Natural killer cell (primary cell): Measurements from ENCODE around the gene TRAF3IP1. TPM values are rescaled to one million over a fixed set of nuclear protein-coding genes. Genes with fewer than 3 reads are reported as not detected.
A peak's percentile ranks its signal among the peaks of the same experiment; 100 is the strongest.

Source experiments
- ATAC-seq, 3 donors: fragments of 150-1000 bp in 2 of 3; fragments of 200-7000 bp in 1 of 3; cut with Tn5 transposase; 1 replicate in 1 of 3; 2 replicates in 2 of 3; pipeline ENCODE4 v1.10.0; 2021; ENCODE audit warnings: mild to moderate bottlenecking in 2 of 3, moderate library complexity in 2 of 3
- DNase-seq, 2 donors: peaks; one replicate each; pipeline versions ENCODE4 v3.0.0 to v3.0.0-alpha.2; 2013 to 2021; ENCODE audit warnings: mixed read lengths in 1 of 2
- H3K27ac ChIP-seq: one replicate; pipeline ENCODE4 v1.5.1; 2013; ENCODE audit warnings: mild to moderate bottlenecking, low read length
- H3K27me3 ChIP-seq: one replicate; pipeline ENCODE4 v1.6.1; 2013; ENCODE audit warnings: low read length; ENCODE audit not compliant: control insufficient read depth, insufficient read depth
- H3K36me3 ChIP-seq: one replicate; pipeline ENCODE4 v1.6.1; 2013; ENCODE audit warnings: low read length; ENCODE audit not compliant: control insufficient read depth, insufficient read depth
- H3K4me1 ChIP-seq: one replicate; pipeline ENCODE4 v1.6.1; 2013; ENCODE audit warnings: low read length; ENCODE audit not compliant: control insufficient read depth, insufficient read depth
- H3K4me3 ChIP-seq: one replicate; pipeline ENCODE4 v1.5.1; 2013; ENCODE audit warnings: low read length
- H3K9me3 ChIP-seq: one replicate; pipeline ENCODE4 v1.6.1; 2013; ENCODE audit warnings: low read length; ENCODE audit not compliant: control insufficient read depth, insufficient read depth
- H3K27ac Mint-ChIP-seq, 2 donors: one replicate each; pipeline ENCODE4 v1.8.0; 2022; ENCODE audit warnings: mild to moderate bottlenecking in 2 of 2, mixed read lengths in 2 of 2, moderate library complexity in 1 of 2
- H3K27me3 Mint-ChIP-seq, 2 donors: one replicate each; pipeline ENCODE4 v1.8.0; 2022; ENCODE audit warnings: low read depth in 2 of 2, mixed read lengths in 2 of 2
- H3K36me3 Mint-ChIP-seq: one replicate; pipeline ENCODE4 v1.8.0; 2022; ENCODE audit warnings: mixed read lengths
- H3K4me1 Mint-ChIP-seq, 2 donors: one replicate each; pipeline ENCODE4 v1.8.0; 2022; ENCODE audit warnings: mixed read lengths in 2 of 2
- H3K4me3 Mint-ChIP-seq: one replicate; pipeline ENCODE4 v1.8.0; 2022; ENCODE audit warnings: mild to moderate bottlenecking, moderate library complexity, mixed read lengths
- H3K9me3 Mint-ChIP-seq, 2 donors: one replicate each; pipeline ENCODE4 v1.8.0; 2022; ENCODE audit warnings: mixed read lengths in 2 of 2
- WGBS: methylation state at CpG from one replicate; pipeline ENCODE4 v1.1.7; 2013; ENCODE audit warnings: missing lambda C conversion rate; ENCODE audit not compliant: insufficient coverage; 5-methylcytosine and 5-hydroxymethylcytosine counted together
- intact Hi-C: fragments of 100-400 bp; cut with micrococcal nuclease; formaldehyde crosslinking; loops from one replicate; pipeline ENCODE4 v1.14.2; 2022
- total RNA-seq, 4 donors: library from RNA; stranded (reverse); fragments of 120-200 nt in 1 of 4; gene quantifications; one replicate each; pipeline versions ENCODE4 v1.2.3 to v1.2.4, GENCODE V29; 2013 to 2022
- TF ChIP-seq, protein P1 (sequence below): fragments of 200-600 bp; IDR thresholded peaks from one replicate; pipeline ENCODE4 v1.8.0; 2022; ENCODE audit warnings: antibody characterized with exemption

Gene TRAF3IP1
- total RNA-seq, 3 donors from 2014 or later (not counting 1 experiment from before 2014, with no cell fraction given): 9.7 to 11.9 (median 11.3) TPM

DNA sequence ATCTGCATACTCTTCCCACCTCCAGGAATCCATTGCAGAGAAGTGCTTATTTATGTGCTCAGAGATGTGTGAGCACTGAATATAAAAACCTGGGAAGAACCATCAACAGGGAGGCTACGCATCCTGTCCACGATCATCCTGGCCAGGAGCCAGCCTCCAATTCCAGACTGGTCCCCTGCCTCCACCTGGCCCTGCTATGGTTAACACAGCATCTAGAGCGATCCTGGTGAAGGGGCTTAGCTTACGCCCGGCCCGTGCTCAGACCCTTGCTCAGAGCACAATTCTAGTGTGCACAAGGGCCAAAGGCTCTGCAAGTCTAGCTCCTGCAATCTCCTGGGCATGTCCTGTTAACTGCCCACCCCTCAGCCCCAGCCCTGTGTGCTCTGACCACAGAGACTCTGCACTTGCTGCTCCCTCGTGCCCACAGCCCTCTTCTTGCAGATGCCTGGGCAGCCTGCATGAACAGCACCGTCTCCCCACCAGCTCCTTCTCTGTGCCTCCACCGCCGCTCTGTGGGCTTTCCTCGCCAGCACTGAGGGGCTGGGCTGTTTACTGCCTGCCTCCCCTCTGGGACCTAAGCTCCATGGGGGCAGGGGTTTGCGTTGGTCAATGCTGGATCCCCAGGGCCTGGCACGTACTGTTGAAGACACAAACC lies 38.4 kb upstream of the TRAF3IP1 start:
- H3K36me3 ChIP-seq: peaks cover 3% of the 10 kb centered on the region
- no peaks in the 10 kb centered on the region for H3K27me3 ChIP-seq
- no peak for DNase-seq
- peak in 1 of 3 donors; percentile 26 for ATAC-seq
- Mint-ChIP-seq H3K27ac (peak overlapping the region in 1 of 2 donors; percentile 16), H3K36me3 (no peaks in the 10 kb centered on the region), H3K4me1 (peaks cover 31 to 42% of the 10 kb centered on the region in 2 donors), H3K4me3 (no peak overlapping the region), H3K9me3 (no peaks in the 10 kb centered on the region), H3K27me3 (no peaks in the 10 kb centered on the region)
- no peak overlapping the region for H3K27ac ChIP-seq
- H3K4me3 ChIP-seq: no peak overlapping the region
- TF ChIP-seq, protein P1, sequence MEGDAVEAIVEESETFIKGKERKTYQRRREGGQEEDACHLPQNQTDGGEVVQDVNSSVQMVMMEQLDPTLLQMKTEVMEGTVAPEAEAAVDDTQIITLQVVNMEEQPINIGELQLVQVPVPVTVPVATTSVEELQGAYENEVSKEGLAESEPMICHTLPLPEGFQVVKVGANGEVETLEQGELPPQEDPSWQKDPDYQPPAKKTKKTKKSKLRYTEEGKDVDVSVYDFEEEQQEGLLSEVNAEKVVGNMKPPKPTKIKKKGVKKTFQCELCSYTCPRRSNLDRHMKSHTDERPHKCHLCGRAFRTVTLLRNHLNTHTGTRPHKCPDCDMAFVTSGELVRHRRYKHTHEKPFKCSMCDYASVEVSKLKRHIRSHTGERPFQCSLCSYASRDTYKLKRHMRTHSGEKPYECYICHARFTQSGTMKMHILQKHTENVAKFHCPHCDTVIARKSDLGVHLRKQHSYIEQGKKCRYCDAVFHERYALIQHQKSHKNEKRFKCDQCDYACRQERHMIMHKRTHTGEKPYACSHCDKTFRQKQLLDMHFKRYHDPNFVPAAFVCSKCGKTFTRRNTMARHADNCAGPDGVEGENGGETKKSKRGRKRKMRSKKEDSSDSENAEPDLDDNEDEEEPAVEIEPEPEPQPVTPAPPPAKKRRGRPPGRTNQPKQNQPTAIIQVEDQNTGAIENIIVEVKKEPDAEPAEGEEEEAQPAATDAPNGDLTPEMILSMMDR: no peak
- no peaks in the 10 kb centered on the region for H3K9me3 ChIP-seq
- peaks cover 3% of the 10 kb centered on the region for H3K4me1 ChIP-seq
- 86% methylated on average over 12 of the region's 13 CpGs for WGBS
- intact Hi-C loops: loop anchor here (10.0 kb wide), 1 partner anchor 317 kb away; the partner anchor contains the start of gene UBE2F

DNA sequence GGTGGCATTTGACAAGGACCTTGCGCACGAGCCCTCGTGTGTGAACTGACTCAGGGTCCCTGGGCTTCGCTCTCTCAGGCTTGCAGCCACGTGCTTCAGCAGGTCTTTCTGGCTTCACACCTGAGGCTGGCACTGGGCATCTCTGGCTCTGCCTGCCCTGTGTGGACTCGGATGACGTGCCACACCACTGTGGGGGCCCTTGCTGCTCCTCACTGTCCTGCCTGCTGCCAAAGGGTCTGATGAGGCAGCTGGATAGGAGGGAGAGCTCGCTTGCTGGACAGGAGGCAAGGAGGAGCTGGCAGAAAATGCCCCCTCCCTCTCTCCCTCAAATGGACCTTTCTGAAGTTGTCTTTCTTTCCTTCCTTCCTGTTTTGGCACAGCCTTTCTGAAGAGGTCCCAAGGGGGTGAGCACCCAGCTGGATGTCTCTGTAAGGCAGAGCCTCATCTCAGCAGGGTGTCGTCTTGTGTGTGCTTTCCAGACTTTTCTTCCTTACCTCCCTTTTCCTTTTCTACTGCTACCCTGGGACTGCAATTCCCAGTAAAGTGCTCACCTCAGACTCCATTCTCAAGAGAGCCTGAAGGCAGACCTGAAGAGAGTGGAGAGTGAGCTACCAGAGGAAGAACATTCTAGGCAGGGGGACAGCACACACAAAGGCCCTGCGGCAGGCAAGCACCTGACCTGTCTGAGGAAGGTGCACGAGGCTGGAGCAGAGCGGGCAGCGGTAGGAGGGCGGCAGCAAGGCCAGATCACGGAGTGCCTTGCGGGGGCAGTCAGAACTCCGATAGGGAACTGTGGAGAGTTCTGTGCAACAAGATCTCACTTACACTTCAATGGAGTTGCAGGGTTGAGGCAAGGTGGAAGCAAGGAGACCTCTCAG lies 37.2 kb upstream of the TRAF3IP1 start:
- Histone ChIP-seq H3K4me3 (no peak overlapping the region), H3K36me3 (no peaks in the 10 kb centered on the region), H3K4me1 (peaks cover 14% of the 10 kb centered on the region), H3K9me3 (no peaks in the 10 kb centered on the region), H3K27me3 (no peaks in the 10 kb centered on the region), H3K27ac (no peak overlapping the region)
- Mint-ChIP-seq H3K9me3 (no peaks in the 10 kb centered on the region), H3K36me3 (no peaks in the 10 kb centered on the region), H3K27ac (no peak overlapping the region), H3K4me1 (peaks cover 37 to 50% of the 10 kb centered on the region in 2 donors), H3K27me3 (no peaks in the 10 kb centered on the region), H3K4me3 (no peak overlapping the region)
- no peak for ATAC-seq
- WGBS: 92% methylated on average over 16 of the region's 17 CpGs
- intact Hi-C loops: loop anchor here (10.0 kb wide), 1 partner anchor 318 kb away; the partner anchor contains the start of gene UBE2F
- no peak for DNase-seq
- TF ChIP-seq, protein P1: no peak

DNA sequence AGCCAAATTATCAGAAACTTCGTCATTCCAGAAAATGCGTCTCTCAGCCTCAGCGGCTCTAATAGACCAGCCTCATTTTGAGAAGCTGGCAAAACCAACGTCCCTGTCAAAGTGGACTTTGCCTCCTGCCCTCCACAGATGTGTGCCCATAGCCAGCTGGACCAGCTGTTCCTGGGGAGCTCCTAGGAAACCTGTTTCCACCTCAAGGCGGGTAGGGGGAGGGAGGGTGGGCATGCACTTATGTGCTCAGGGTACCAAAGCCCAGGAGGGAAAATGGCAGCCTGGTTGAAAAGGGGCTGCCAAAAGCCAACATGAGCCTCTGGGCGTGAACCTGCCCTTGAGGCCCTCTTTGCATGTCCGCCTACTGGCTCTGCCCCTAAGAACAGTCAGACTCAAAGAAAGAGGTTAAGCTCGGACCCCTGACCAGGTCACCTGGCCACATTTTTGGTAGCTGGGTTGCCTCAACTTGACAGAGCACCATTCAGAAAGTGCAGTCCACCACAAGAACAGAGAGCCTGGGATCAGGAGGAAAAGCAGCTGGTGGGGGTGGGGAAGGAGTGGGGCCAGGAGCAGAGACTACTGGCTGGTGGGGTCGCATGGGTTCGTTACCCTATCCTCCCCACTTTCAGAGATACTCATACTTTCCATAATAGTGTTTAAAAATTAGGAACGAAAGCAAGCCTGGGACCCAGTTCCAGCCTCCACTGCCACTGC lies 35.4 kb upstream of the TRAF3IP1 start:
- Histone ChIP-seq H3K9me3 (no peaks in the 10 kb centered on the region), H3K36me3 (no peaks in the 10 kb centered on the region), H3K4me3 (no peak overlapping the region), H3K4me1 (peaks cover 26% of the 10 kb centered on the region), H3K27ac (no peak overlapping the region), H3K27me3 (no peaks in the 10 kb centered on the region)
- ATAC-seq (no peak), DNase-seq (no peak)
- Mint-ChIP-seq H3K4me1 (peaks cover 47 to 59% of the 10 kb centered on the region in 2 donors), H3K27me3 (no peaks in the 10 kb centered on the region), H3K36me3 (no peaks in the 10 kb centered on the region), H3K27ac (no peak overlapping the region), H3K4me3 (no peak overlapping the region), H3K9me3 (no peaks in the 10 kb centered on the region)
- 95% methylated on average over 11 of the region's 11 CpGs for WGBS
- intact Hi-C loops: loop anchor here (5.0 to 10.0 kb wide), 2 partner anchors 43 to 320 kb away; partner anchors contain the start of genes HES6 and UBE2F
- TF ChIP-seq, protein P1: no peak
